ENCODE data around the gene RGS3.

The RGS3 gene

GRCh38 chr9:113559834-113560800 lies 96.6 kb downstream of the RGS3 start:
- Histone ChIP-seq H3K4me3 (ENCODE audit: low read depth in 1 of 2, low read length in 2 of 2) (no peak overlapping the region), H3K4me1 (ENCODE audit: control insufficient read depth in 1 of 2, insufficient read depth in 2 of 2, low read length in 2 of 2) (peaks cover 16 to 28% of the 10 kb centered on the region in 2 donors), H3K9me3 (ENCODE audit: control insufficient read depth in 1 of 2, low read length in 2 of 2) (no peaks in the 10 kb centered on the region), H3K27ac (ENCODE audit: low read length) (peak overlapping the region; percentile 31), H3K36me3 (ENCODE audit: control insufficient read depth in 1 of 2, insufficient read depth in 2 of 2, low read length in 2 of 2) (no peaks in the 10 kb centered on the region), H3K27me3 (ENCODE audit: low read depth, low read length) (no peaks in the 10 kb centered on the region)

GRCh38 chr9:113562653-113563381 lies 99.3 kb downstream of the RGS3 start:
- no peak overlapping the region for H3K27ac ChIP-seq (ENCODE audit: low read length)
- H3K9me3 ChIP-seq (ENCODE audit: control insufficient read depth in 1 of 2, low read length in 2 of 2): no peaks in the 10 kb centered on the region
- no peaks in the 10 kb centered on the region for H3K27me3 ChIP-seq (ENCODE audit: low read depth, low read length)
- H3K4me3 ChIP-seq (ENCODE audit: low read depth in 1 of 2, low read length in 2 of 2): no peak overlapping the region
- H3K4me1 ChIP-seq (ENCODE audit: control insufficient read depth in 1 of 2, insufficient read depth in 2 of 2, low read length in 2 of 2): peaks cover 16 to 45% of the 10 kb centered on the region in 2 donors
- H3K36me3 ChIP-seq (ENCODE audit: control insufficient read depth in 1 of 2, insufficient read depth in 2 of 2, low read length in 2 of 2): no peaks in the 10 kb centered on the region

DNA sequence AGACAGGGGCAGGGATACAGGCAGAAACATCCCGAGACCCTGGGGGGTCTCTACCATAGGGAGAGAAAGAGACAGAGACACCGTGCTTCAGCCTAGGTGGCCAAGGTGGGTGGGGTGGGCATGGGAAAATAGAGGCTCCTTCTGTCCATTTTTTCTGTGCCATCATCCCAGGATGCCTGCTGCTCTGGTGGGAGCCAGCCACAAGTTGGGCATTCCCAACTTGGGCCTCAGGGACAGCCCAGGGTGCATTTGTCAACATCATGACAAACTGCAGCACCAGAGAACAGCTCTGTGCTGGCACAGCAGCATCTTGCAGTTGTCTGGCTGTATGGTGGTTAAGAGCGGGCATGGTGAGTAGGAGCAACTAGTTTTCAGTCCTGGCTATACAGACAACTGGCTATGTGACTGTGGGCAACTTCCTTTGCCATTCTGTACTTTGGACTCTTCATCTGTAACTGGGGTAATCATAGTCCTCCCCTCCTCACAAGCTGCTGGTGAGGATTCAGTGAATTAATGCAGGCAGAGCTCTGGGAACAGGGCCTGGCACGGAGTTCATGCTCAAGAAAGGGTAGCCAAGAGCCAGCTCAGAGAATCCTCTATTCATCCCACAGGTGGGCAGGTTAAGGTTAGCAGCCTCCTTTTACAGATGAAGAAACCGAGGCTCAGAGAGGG lies 100.4 kb downstream of the RGS3 start:
- Histone ChIP-seq H3K36me3 (ENCODE audit: control insufficient read depth in 1 of 2, insufficient read depth in 2 of 2, low read length in 2 of 2) (no peaks in the 10 kb centered on the region), H3K4me1 (ENCODE audit: control insufficient read depth in 1 of 2, insufficient read depth in 2 of 2, low read length in 2 of 2) (peaks cover 16 to 53% of the 10 kb centered on the region in 2 donors), H3K9me3 (ENCODE audit: control insufficient read depth in 1 of 2, low read length in 2 of 2) (no peaks in the 10 kb centered on the region)

GRCh38 chr9:113564498-113565237 lies 101.1 kb downstream of the RGS3 start:
- no peaks in the 10 kb centered on the region for H3K27me3 ChIP-seq (ENCODE audit: low read depth, low read length)
- peak overlapping the region; percentile 21 to 60 for H3K4me3 ChIP-seq (ENCODE audit: low read depth in 1 of 2, low read length in 2 of 2)
- peak overlapping the region; percentile 55 for H3K27ac ChIP-seq (ENCODE audit: low read length)
- H3K4me1 ChIP-seq (ENCODE audit: control insufficient read depth in 1 of 2, insufficient read depth in 2 of 2, low read length in 2 of 2): peaks cover 16 to 48% of the 10 kb centered on the region in 2 donors
- no peaks in the 10 kb centered on the region for H3K9me3 ChIP-seq (ENCODE audit: control insufficient read depth in 1 of 2, low read length in 2 of 2)
- no peaks in the 10 kb centered on the region for H3K36me3 ChIP-seq (ENCODE audit: control insufficient read depth in 1 of 2, insufficient read depth in 2 of 2, low read length in 2 of 2)

More for the DNA sequence above, 100.4 kb downstream of the RGS3 start:
- H3K4me3 ChIP-seq (ENCODE audit: low read depth in 1 of 2, low read length in 2 of 2): peak overlapping the region in 1 of 2 donors; percentile 21
- no peaks in the 10 kb centered on the region for H3K27me3 ChIP-seq (ENCODE audit: low read depth, low read length)
- H3K27ac ChIP-seq (ENCODE audit: low read length): peak overlapping the region; percentile 55

GRCh38 chr9:113566016-113566711 lies 102.6 kb downstream of the RGS3 start:
- Histone ChIP-seq H3K4me3 (ENCODE audit: low read depth in 1 of 2, low read length in 2 of 2) (peak overlapping the region; percentile 21 to 60), H3K27me3 (ENCODE audit: low read depth, low read length) (no peaks in the 10 kb centered on the region), H3K4me1 (ENCODE audit: control insufficient read depth in 1 of 2, insufficient read depth in 2 of 2, low read length in 2 of 2) (peaks cover 16 to 48% of the 10 kb centered on the region in 2 donors), H3K36me3 (ENCODE audit: control insufficient read depth in 1 of 2, insufficient read depth in 2 of 2, low read length in 2 of 2) (no peaks in the 10 kb centered on the region), H3K27ac (ENCODE audit: low read length) (no peak overlapping the region), H3K9me3 (ENCODE audit: control insufficient read depth in 1 of 2, low read length in 2 of 2) (no peaks in the 10 kb centered on the region)

GRCh38 chr9:113566712-113567071 lies 103.2 kb downstream of the RGS3 start:
- Histone ChIP-seq H3K27me3 (ENCODE audit: low read depth, low read length) (no peaks in the 10 kb centered on the region), H3K4me3 (ENCODE audit: low read depth in 1 of 2, low read length in 2 of 2) (peak overlapping the region in 1 of 2 donors; percentile 60), H3K4me1 (ENCODE audit: control insufficient read depth in 1 of 2, insufficient read depth in 2 of 2, low read length in 2 of 2) (peaks cover 16 to 48% of the 10 kb centered on the region in 2 donors), H3K27ac (ENCODE audit: low read length) (no peak overlapping the region), H3K9me3 (ENCODE audit: control insufficient read depth in 1 of 2, low read length in 2 of 2) (no peaks in the 10 kb centered on the region), H3K36me3 (ENCODE audit: control insufficient read depth in 1 of 2, insufficient read depth in 2 of 2, low read length in 2 of 2) (no peaks in the 10 kb centered on the region)

DNA sequence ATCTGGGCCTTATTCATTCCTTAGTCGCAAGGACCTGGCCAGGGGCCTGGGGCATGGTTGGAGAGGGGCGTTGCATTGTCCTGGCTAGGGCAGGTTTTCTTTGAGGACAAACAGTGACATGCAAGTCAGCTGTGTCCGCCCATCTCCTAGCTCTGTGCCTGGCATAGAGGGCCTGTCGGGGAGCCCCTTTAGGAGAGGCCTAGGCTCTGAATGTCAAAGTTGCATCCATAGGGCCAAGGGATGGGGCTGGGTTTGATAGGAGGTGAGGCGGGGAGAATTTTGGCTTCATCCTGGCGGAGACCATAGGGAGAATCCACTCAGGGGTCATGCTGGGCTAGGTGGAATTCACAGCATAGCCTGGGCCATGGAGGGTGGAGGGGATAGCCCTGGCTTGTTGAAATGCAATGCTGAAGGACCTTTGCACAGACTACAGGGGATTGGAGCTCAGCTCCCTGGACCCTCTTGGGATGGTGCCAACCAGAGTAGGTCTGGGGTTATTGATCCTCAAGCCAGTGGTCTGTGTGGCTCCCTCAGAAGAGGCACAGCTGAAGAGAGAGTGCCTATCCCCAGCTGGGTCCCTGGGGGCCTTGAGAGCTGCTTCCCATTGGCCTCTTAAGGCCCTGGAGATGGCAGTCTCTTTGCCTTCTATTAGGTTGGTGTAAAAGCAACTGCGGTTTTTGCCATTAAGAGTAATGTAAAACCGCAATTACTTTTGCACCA lies 104.0 kb downstream of the RGS3 start:
- H3K4me3 ChIP-seq (ENCODE audit: low read depth in 1 of 2, low read length in 2 of 2): no peak overlapping the region
- H3K36me3 ChIP-seq (ENCODE audit: control insufficient read depth in 1 of 2, insufficient read depth in 2 of 2, low read length in 2 of 2): no peaks in the 10 kb centered on the region
- H3K27ac ChIP-seq (ENCODE audit: low read length): no peak overlapping the region
- no peaks in the 10 kb centered on the region for H3K9me3 ChIP-seq (ENCODE audit: control insufficient read depth in 1 of 2, low read length in 2 of 2)
- H3K4me1 ChIP-seq (ENCODE audit: control insufficient read depth in 1 of 2, insufficient read depth in 2 of 2, low read length in 2 of 2): peaks cover 16 to 48% of the 10 kb centered on the region in 2 donors
- H3K27me3 ChIP-seq (ENCODE audit: low read depth, low read length): no peaks in the 10 kb centered on the region

- Histone ChIP-seq H3K9me3 (ENCODE audit: control insufficient read depth in 1 of 2, low read length in 2 of 2) (no peaks in the 10 kb centered on the region), H3K27ac (ENCODE audit: low read length) (no peak overlapping the region), H3K4me1 (ENCODE audit: control insufficient read depth in 1 of 2, insufficient read depth in 2 of 2, low read length in 2 of 2) (peaks cover 16 to 47% of the 10 kb centered on the region in 2 donors), H3K27me3 (ENCODE audit: low read depth, low read length) (no peaks in the 10 kb centered on the region), H3K36me3 (ENCODE audit: control insufficient read depth in 1 of 2, insufficient read depth in 2 of 2, low read length in 2 of 2) (no peaks in the 10 kb centered on the region), H3K4me3 (ENCODE audit: low read depth in 1 of 2, low read length in 2 of 2) (no peak overlapping the region)
Observed at GRCh38 chr9:113568081-113568435, 104.5 kb downstream of the RGS3 start.

- H3K9me3 ChIP-seq (ENCODE audit: control insufficient read depth in 1 of 2, low read length in 2 of 2): no peaks in the 10 kb centered on the region
- no peaks in the 10 kb centered on the region for H3K36me3 ChIP-seq (ENCODE audit: control insufficient read depth in 1 of 2, insufficient read depth in 2 of 2, low read length in 2 of 2)
- H3K4me3 ChIP-seq (ENCODE audit: low read depth in 1 of 2, low read length in 2 of 2): no peak overlapping the region
- no peak overlapping the region for H3K27ac ChIP-seq (ENCODE audit: low read length)
- no peaks in the 10 kb centered on the region for H3K27me3 ChIP-seq (ENCODE audit: low read depth, low read length)
- H3K4me1 ChIP-seq (ENCODE audit: control insufficient read depth in 1 of 2, insufficient read depth in 2 of 2, low read length in 2 of 2): peaks cover 10 to 41% of the 10 kb centered on the region in 2 donors
Observed at GRCh38 chr9:113568571-113569321, 105.2 kb downstream of the RGS3 start.
